Spleen (tissue), 11 donors: ENCODE data around the gene ZNF683. TPM values are rescaled to one million over a fixed set of nuclear protein-coding genes. Genes with fewer than 3 reads are reported as not detected.

Experiments used
- DNase-seq: peaks from one replicate; pipeline ENCODE4 v3.0.0-alpha.2; 2020
- H3K27ac ChIP-seq, 8 donors: fragments of 200-600 bp; sonication (generic) in 7 of 8; 1 replicate in 4 of 8; 2 replicates in 4 of 8; pipeline versions ENCODE4 v1.5.0 to v1.8.0; 2016 to 2021; ENCODE audit warnings: inconsistent platforms in 4 of 8, mild to moderate bottlenecking in 4 of 8, moderate library complexity in 1 of 8
- H3K27me3 ChIP-seq, 7 donors: fragments of 200-600 bp; sonication (generic) in 6 of 7; replicated peaks in 1 of 7; 1 replicate in 4 of 7; 2 replicates in 3 of 7; pipeline versions ENCODE4 v1.5.0 to v1.8.0; 2016 to 2021; ENCODE audit warnings: inconsistent platforms in 3 of 7, mild to moderate bottlenecking in 1 of 7
- H3K36me3 ChIP-seq, 6 donors: fragments of 200-600 bp; sonication (generic) in 5 of 6; 1 replicate in 4 of 6; 2 replicates in 2 of 6; pipeline versions ENCODE4 v1.5.0 to v1.8.0; 2016 to 2021; ENCODE audit warnings: inconsistent platforms in 2 of 6
- H3K4me1 ChIP-seq, 6 donors: fragments of 200-600 bp; sonication (generic) in 5 of 6; 1 replicate in 3 of 6; 2 replicates in 3 of 6; pipeline versions ENCODE4 v1.5.0 to v1.8.0; 2016 to 2021; ENCODE audit warnings: inconsistent platforms in 3 of 6
- H3K4me3 ChIP-seq, 8 donors: fragments of 200-600 bp; sonication (generic) in 7 of 8; 1 replicate in 4 of 8; 2 replicates in 4 of 8; pipeline versions ENCODE4 v1.5.0 to v1.8.0; 2016 to 2021; ENCODE audit warnings: inconsistent platforms in 4 of 8, mild to moderate bottlenecking in 4 of 8, moderate library complexity in 2 of 8
- H3K9me3 ChIP-seq, 8 donors: fragments of 200-600 bp; sonication (generic) in 7 of 8; 1 replicate in 4 of 8; 2 replicates in 4 of 8; pipeline versions ENCODE4 v1.5.0 to v1.8.0; 2016 to 2021; ENCODE audit warnings: inconsistent platforms in 4 of 8
- CTCF ChIP-seq, 11 experiments: fragments of 200-600 bp in 7 of 11; fragments of 450-650 bp in 4 of 11; sonication (generic) in 4 of 11; IDR thresholded peaks in 8 of 11; conservative IDR thresholded peaks in 3 of 11; 1 replicate in 7 of 11; 2 replicates in 4 of 11; pipeline versions ENCODE4 v1.4.0 to v1.8.0; 2016 to 2021; ENCODE audit warnings: antibody characterized with exemption in 11 of 11, inconsistent platforms in 4 of 11, mild to moderate bottlenecking in 1 of 11
- POLR2A ChIP-seq, 3 donors: fragments of 450-650 bp; IDR thresholded peaks; one replicate each; pipeline ENCODE4 v1.5.1; 2017; ENCODE audit warnings: antibody characterized with exemption in 3 of 3, mild to moderate bottlenecking in 1 of 3
- POLR2AphosphoS5 ChIP-seq, 3 donors: sonication (generic); formaldehyde crosslinking; IDR thresholded peaks; one replicate each; pipeline ENCODE4 v1.5.1; 2017; ENCODE audit warnings: antibody characterized with exemption in 3 of 3
- WGBS, 5 donors: extraction: QIAGEN DNeasy Blood & Tissue Kit in 3 of 5; methylation state at CpG; one replicate each; pipeline versions ENCODE4 v1.1.5 to v1.1.7; 2013 to 2018; 5-methylcytosine and 5-hydroxymethylcytosine counted together
- intact Hi-C: fragments of 100-400 bp; cut with DNase I; formaldehyde crosslinking; loops from one replicate; pipeline ENCODE4 v1.15.0; 2023; ENCODE audit warnings: low total_unique reads
- polyA plus RNA-seq, 3 donors: library from polyadenylated mRNA; stranded (reverse); fragments of 200-250 nt; gene quantifications; one replicate each; pipeline ENCODE4 v1.2.1, GENCODE V29; 2013
- total RNA-seq, 7 donors: library from RNA; depleted of rRNA in 3 of 7; stranded (reverse); fragments of >200 nt in 3 of 7; fragmentation: NEBNext Ultra II Directional in 4 of 7; extraction: Animal tissue kit (Norgen Biotek cat#: 25700) in 4 of 7; gene quantifications; one replicate each; pipeline versions ENCODE4 v1.1.0 to v1.2.1, GENCODE V29; 2016 to 2021
- donor health status: healthy with polysubstance abuse.
- donor health status: DM: no; HTN: no; CAD: no; lungs with moderate emphysema.
- donor health status: DM: no; HTN: no; CAD: no.
- donor health status: Bipolar disorder and iron deficiency.
- donor health status: healthy.
- donor health status: DM: no; HTN: no; CAD: no.
- donor health status: DM: yes; HTN: yes; CAD: no.

The ZNF683 gene
- total and polyA plus RNA-seq, 10 donors, result 0.17 to 1.5 (median 0.50) TPM; not detected in 2

GRCh38 chr1:26404641-26405040 lies 32.1 kb upstream of the ZNF683 start:
- no peaks in the 10 kb centered on the region for H3K9me3 ChIP-seq
- 86 to 93% (median 87%) methylated on average over 2 of the region's 2 CpGs for WGBS, 5 donors
- TF ChIP-seq POLR2AphosphoS5 (IDR thresholded peaks at IDR 0.05) (no peak), POLR2A (IDR thresholded peaks at IDR 0.05) (no peak), CTCF (IDR thresholded peaks at IDR 0.05 in 8 of 11, conservative IDR thresholded peaks at IDR 0.05 in 3 of 11) (no peak)

GRCh38 chr1:26403656-26404055 lies 31.1 kb upstream of the ZNF683 start:
- peaks cover 0 to 80% (median 4%) of the 10 kb centered on the region in 7 donors for H3K27me3 ChIP-seq
- TF ChIP-seq CTCF (IDR thresholded peaks at IDR 0.05 in 8 of 11, conservative IDR thresholded peaks at IDR 0.05 in 3 of 11) (no peak), POLR2AphosphoS5 (IDR thresholded peaks at IDR 0.05) (no peak), POLR2A (IDR thresholded peaks at IDR 0.05) (no peak)
- intact Hi-C loops, result no loop called here
- WGBS, 5 donors, result 25 to 32% (median 27%) methylated on average over 4 of the region's 4 CpGs
- no peak overlapping the region for H3K27ac ChIP-seq
- no peaks in the 10 kb centered on the region for H3K9me3 ChIP-seq
- no peak for DNase-seq
- peaks cover 0 to 3% (median 1%) of the 10 kb centered on the region in 6 donors for H3K4me1 ChIP-seq
- no peak overlapping the region for H3K4me3 ChIP-seq
- H3K36me3 ChIP-seq, result no peaks in the 10 kb centered on the region

More at GRCh38 chr1:26404641-26405040, 32.1 kb upstream of the ZNF683 start:
- H3K4me1 ChIP-seq, result peaks cover 8 to 13% (median 11%) of the 10 kb centered on the region in 6 donors
- H3K36me3 ChIP-seq, result no peaks in the 10 kb centered on the region
- no peak for DNase-seq
- no peak overlapping the region for H3K27ac ChIP-seq
- intact Hi-C loops, result no loop called here
- H3K4me3 ChIP-seq, result no peak overlapping the region
- peaks cover 0 to 90% (median 14%) of the 10 kb centered on the region in 7 donors for H3K27me3 ChIP-seq

GRCh38 chr1:26401891-26402290 lies 29.3 kb upstream of the ZNF683 start:
- DNase-seq, result no peak
- WGBS, 5 donors, result 83 to 89% (median 85%) methylated on average over 3 of the region's 3 CpGs
- intact Hi-C loops, result no loop called here
- no peak overlapping the region for H3K4me3 ChIP-seq
- H3K27ac ChIP-seq, result no peak overlapping the region
- no peak for TF ChIP-seq POLR2AphosphoS5 (IDR thresholded peaks at IDR 0.05)
- TF ChIP-seq CTCF (IDR thresholded peaks at IDR 0.05 in 8 of 11, conservative IDR thresholded peaks at IDR 0.05 in 3 of 11), result no peak
- no peak for TF ChIP-seq POLR2A (IDR thresholded peaks at IDR 0.05)
- H3K4me1 ChIP-seq, result no peaks in the 10 kb centered on the region
- H3K36me3 ChIP-seq, result no peaks in the 10 kb centered on the region
- H3K27me3 ChIP-seq, result peaks cover 0 to 65% (median 0%) of the 10 kb centered on the region in 7 donors
- H3K9me3 ChIP-seq, result no peaks in the 10 kb centered on the region

GRCh38 chr1:26399034-26399433 lies 26.5 kb upstream of the ZNF683 start:
- Histone ChIP-seq H3K4me3 (no peak overlapping the region), H3K4me1 (no peaks in the 10 kb centered on the region), H3K36me3 (no peaks in the 10 kb centered on the region), H3K27ac (no peak overlapping the region), H3K27me3 (peaks cover 0 to 37% (median 0%) of the 10 kb centered on the region in 7 donors), H3K9me3 (no peaks in the 10 kb centered on the region)
- WGBS, 5 donors, result 66 to 86% (median 79%) methylated on average over 3 of the region's 3 CpGs
- DNase-seq, result no peak
- TF ChIP-seq CTCF (IDR thresholded peaks at IDR 0.05 in 8 of 11, conservative IDR thresholded peaks at IDR 0.05 in 3 of 11) (no peak), POLR2A (IDR thresholded peaks at IDR 0.05) (no peak), POLR2AphosphoS5 (IDR thresholded peaks at IDR 0.05) (no peak)
- intact Hi-C loops, result no loop called here
